ENCODE data around the gene IDH2. TPM values are rescaled to one million over a fixed set of nuclear protein-coding genes. Genes with fewer than 3 reads are reported as not detected.
A peak's percentile ranks its signal among the peaks of the same experiment; 100 is the strongest.
"Not testable (repeated sequence)": the region's sequence is repeated elsewhere in the genome, so short reads cannot be mapped to it uniquely, and the experiment has no call there.

IDH2 gene
- total RNA-seq, 1 experiment from 2014 or later, result 33.3 TPM

GRCh38 chr15:90075420-90076289 is 26.6 kb downstream of the IDH2 start:
- DNase-seq (ENCODE audit: low read depth, low spot score), result no peak
- in situ Hi-C loops (cut with HindIII; ENCODE audit: low pct_unique_long_range_greater_than_20kb, low sequenced_read_pairs), result no loop called here

DNA sequence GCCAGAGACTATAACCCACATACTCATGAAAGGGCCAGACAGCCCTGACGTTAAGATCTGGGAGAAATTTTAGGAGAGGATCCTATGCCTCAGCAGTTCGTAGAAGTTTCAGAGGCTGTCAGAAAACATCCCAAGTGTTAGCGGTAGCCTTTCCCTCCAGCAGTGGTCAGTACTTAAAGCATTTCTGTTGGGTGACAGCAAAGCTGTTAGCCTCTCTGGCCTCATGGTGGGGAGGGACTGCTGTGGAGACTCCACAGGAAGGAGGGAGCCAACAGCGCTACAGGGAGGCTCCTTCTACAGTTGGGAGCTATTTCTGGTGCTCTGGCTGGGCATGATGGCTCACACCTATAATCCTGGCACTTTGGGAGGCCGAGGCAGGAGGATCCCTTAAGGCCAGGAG is 27.4 kb downstream of the IDH2 start:
- no peak for DNase-seq (ENCODE audit: low read depth, low spot score)
- in situ Hi-C loops (cut with HindIII; ENCODE audit: low pct_unique_long_range_greater_than_20kb, low sequenced_read_pairs), result no loop called here

DNA sequence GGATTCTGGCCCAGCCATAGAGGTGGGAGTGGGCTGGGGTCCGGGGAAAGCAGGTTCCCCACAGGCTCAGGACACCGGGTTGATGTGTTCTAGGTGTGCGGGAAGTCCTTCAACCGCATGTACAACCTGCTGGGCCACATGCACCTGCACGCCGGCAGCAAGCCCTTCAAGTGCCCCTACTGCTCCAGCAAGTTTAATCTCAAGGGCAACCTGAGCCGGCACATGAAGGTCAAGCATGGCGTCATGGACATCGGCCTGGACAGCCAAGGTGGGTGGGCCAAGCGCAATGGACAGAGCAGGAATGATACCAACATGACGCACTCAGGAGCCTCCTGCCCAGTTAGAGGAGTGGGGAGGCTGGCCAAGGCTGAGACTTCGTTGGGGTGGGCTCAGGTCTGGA is 28.2 kb downstream of the IDH2 start:
- no peak for DNase-seq (ENCODE audit: low read depth, low spot score)
- in situ Hi-C loops (cut with HindIII; ENCODE audit: low pct_unique_long_range_greater_than_20kb, low sequenced_read_pairs), result no loop called here

DNA sequence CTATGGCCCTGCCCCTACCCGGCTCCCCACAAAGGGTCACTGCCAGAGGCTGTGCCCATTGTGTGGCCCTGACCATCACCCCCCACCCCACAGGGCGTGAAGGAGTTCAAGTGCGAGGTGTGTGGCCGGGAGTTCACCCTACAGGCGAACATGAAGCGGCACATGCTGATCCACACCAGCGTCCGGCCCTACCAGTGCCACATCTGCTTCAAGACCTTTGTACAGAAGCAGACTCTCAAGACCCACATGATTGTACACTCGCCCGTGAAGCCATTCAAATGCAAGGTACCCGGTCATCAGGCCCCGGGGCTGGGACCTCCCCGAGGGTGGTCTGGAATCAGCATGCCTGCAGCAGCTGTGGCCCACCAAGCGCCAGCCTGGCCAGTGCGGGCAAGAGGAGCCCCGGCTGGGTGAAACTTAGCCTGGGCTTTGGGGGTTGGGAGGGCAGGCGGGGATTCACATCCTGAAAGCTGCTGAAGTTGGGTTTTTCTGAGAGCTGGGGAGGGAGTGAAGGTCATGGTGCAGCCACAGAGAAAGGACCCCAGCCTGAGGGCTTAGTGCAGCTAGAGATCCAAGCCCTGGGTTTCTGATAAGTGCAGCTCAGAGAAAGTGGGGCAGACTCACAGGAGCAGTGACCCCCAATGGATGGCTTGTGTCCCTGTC is 29.2 kb downstream of the IDH2 start:
- in situ Hi-C loops (cut with HindIII; ENCODE audit: low pct_unique_long_range_greater_than_20kb, low sequenced_read_pairs), result no loop called here
- no peak for DNase-seq (ENCODE audit: low read depth, low spot score)

DNA sequence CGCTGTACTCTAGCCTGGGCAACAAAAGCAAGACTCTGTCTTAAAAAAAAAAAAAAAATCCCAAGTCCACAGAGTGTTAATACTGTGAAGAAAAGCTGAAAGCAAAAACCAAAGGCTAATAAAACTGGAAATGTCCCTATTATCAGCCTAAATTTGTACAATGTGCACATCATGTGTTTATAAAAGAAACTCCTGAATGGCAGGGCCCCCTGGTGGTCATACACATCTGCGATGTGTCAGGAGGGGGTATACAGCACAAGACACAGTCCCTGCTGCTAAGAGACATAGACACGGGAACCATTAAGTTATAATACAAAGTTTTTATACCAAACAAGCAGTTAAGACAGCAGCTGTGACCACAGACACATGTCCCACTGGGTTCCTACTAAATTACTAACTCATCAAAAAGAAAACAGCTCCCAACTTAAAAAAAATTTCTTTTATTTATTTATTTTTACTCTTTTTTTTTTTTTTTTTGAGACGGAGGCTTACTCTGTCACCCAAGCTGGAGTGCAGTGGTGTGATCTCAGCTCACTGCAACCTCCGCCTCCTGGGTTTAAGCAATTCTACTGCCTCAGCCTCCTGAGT is 31.0 kb downstream of the IDH2 start:
- in situ Hi-C loops (cut with HindIII; ENCODE audit: low pct_unique_long_range_greater_than_20kb, low sequenced_read_pairs), result no loop called here

GRCh38 chr15:90070623-90071022 is 31.6 kb downstream of the IDH2 start:
- in situ Hi-C loops (cut with HindIII; ENCODE audit: low pct_unique_long_range_greater_than_20kb, low sequenced_read_pairs); DNase-seq (ENCODE audit: low read depth, low spot score): not testable (repeated sequence)

More for the DNA sequence above, 31.0 kb downstream of the IDH2 start:
- DNase-seq (ENCODE audit: low read depth, low spot score), result peak; percentile 85

- no peak for DNase-seq (ENCODE audit: low read depth, low spot score)
- in situ Hi-C loops (cut with HindIII; ENCODE audit: low pct_unique_long_range_greater_than_20kb, low sequenced_read_pairs), result no loop called here
These were observed 34.2 kb downstream of the IDH2 start for GRCh38 chr15:90067953-90068606.

GRCh38 chr15:90067181-90067952 is 34.9 kb downstream of the IDH2 start:
- in situ Hi-C loops (cut with HindIII; ENCODE audit: low pct_unique_long_range_greater_than_20kb, low sequenced_read_pairs), result no loop called here
- DNase-seq (ENCODE audit: low read depth, low spot score), result no peak

DNA sequence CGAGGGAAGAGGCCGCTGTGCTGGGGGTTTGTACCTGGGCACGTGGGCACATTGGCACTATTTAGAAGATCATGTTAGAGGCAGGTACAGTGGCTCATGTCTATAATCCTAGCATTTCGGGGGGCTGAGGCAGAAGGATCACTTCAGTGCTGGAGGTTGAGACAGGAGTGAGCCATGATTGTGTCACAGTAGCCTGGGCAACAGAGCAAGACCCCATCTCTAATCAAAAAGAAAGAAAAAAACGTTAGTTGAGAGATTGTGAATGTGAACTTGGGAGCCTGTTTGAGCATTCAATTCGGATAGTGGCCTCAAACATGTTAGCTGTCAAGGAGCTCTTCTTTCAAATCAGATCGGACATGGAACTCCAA is 36.6 kb downstream of the IDH2 start:
- in situ Hi-C loops (cut with HindIII; ENCODE audit: low pct_unique_long_range_greater_than_20kb, low sequenced_read_pairs), result no loop called here
- DNase-seq (ENCODE audit: low read depth, low spot score), result no peak

DNA sequence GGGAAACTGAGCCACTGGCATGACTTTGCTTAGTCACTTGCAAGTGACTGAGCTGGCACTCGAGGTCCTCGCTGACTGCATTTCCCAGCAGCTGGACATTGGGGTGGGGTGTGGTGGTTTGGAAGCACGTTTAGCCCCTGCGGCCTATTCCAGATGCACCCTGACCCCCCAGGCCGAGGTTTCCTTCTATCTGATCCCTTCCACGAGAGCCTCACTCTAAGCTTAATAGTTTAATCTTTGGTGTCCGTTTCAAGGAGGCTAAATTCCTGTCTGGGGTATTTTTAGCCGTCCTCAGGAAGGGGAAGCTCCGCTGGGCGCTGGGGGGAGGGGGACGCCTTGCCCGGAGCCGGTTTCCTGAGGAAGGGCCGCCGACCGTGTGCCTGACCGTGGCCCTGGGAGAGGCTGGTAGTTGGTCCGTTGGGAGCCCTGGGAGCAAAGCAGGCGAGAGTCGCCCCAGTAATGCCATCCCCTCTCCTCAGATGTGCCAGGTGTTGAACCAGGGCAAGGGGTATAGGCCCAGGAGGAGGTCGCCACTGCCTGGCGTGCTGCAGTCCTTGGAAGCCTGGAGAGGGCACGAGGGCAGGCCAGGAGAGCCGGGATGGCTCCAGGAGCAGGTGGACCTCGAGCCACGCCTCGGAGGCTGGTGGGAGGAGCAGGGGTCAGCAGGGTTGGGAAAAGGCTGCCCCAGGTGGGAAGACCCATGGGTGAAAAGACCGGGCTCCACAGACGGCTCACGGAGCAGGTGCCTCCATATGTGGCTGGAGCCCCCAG is 37.2 kb downstream of the IDH2 start:
- no peak for DNase-seq (ENCODE audit: low read depth, low spot score)
- in situ Hi-C loops (cut with HindIII; ENCODE audit: low pct_unique_long_range_greater_than_20kb, low sequenced_read_pairs), result no loop called here

DNA sequence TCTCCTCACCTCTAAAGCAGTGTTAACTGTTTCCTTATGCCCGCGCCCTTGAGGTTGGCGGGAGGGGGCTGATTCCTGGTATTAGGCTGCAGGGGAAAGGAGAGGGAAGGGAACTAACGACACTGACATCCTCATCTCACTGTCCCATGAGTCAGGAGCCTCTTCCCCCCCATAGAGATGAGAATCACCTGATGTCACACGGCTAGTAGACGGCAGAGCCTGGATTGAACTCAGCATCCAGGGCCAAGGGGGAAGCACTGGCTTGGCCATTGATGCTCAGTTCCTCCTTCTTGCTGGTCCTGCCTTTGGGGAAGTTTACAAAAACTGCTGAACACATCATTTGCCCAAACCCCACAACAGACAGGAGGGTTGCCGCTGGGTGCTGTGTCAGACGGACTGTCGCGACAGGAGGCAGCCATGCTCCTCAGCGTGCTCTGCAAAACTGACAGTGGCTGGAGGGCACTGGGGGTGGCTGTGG is 38.5 kb downstream of the IDH2 start:
- peak; percentile 11 for DNase-seq (ENCODE audit: low read depth, low spot score)
- in situ Hi-C loops (cut with HindIII; ENCODE audit: low pct_unique_long_range_greater_than_20kb, low sequenced_read_pairs), result no loop called here

DNA sequence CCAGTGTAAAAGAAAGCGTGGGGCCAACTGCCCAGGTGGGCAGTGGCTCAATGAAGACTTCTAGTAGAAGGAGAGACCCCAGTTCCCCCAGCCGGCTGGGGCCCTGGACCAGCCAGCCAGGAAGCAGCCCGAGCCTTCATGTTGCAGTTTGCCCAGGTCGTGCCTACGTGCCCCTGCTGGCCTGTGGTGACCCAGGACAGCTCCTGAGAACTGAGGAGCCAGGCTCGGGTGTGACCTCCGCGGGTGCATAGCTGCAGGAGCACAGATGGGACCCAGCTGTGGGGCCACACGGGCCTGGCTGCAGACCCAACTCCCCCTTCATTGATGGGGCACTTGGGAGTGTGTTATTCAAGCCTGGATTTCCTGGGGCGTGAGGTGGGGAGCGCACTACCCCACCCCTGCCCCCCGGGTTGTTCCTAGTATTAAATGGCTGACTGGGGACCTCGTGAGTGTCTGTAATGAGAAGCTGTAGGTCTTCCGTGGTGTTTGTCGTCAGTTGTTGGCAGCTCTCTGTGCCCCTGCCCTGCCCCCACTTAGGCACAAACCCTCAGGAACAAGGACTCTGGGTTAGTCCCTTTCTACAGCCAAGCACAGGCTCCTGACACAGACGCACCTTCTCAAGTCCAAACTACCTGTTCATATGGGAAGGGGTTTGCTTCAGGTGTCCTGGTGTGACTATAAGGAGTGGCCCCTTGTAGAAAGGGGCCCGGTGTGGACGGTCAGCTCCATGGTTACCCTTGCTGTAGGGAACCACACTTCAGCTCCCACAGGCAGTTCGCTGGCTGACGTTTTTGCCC is 39.1 kb downstream of the IDH2 start:
- in situ Hi-C loops (cut with HindIII; ENCODE audit: low pct_unique_long_range_greater_than_20kb, low sequenced_read_pairs), result no loop called here
- DNase-seq (ENCODE audit: low read depth, low spot score), result no peak

GRCh38 chr15:90062462-90062932 is 39.8 kb downstream of the IDH2 start:
- no peak for DNase-seq (ENCODE audit: low read depth, low spot score)
- in situ Hi-C loops (cut with HindIII; ENCODE audit: low pct_unique_long_range_greater_than_20kb, low sequenced_read_pairs), result no loop called here

DNA sequence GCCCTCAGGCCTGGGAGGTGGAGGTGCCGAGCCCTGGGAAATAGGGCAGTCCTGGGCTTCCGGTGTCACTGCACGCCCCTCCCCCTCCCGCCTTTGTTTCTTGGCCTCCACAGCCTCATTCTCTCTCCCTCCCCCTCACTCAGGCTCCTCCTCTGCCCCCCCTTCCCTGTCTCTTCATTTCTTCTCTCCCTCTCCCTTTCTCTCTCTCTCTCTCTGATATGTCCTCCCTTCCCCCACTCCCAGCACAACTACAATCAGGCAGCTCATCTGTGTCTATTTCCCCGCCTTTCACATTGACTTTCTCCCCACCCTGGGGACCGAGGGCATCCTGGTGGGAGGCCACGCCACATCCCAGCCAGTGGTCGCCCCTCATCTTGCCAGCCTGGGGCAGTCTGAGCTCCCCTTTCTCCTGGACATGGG is 40.2 kb downstream of the IDH2 start:
- in situ Hi-C loops (cut with HindIII; ENCODE audit: low pct_unique_long_range_greater_than_20kb, low sequenced_read_pairs), result no loop called here
- no peak for DNase-seq (ENCODE audit: low read depth, low spot score)

- in situ Hi-C loops (cut with HindIII; ENCODE audit: low pct_unique_long_range_greater_than_20kb, low sequenced_read_pairs), result no loop called here
- no peak for DNase-seq (ENCODE audit: low read depth, low spot score)
These were observed 41.5 kb downstream of the IDH2 start for GRCh38 chr15:90060797-90061196.
